Activated CD4-positive, alpha-beta T cell treated with anti-CD3 and anti-CD28 coated beads, Interleukin-2, amount 10 ng/mL, durations not matched to agents 24 days and 14 days (primary cell): ENCODE data around the gene RNF166. TPM values are rescaled to one million over a fixed set of nuclear protein-coding genes. Genes with fewer than 3 reads are reported as not detected.

Experiments
- DNase-seq: peaks from one replicate; pipeline ENCODE4 v3.0.0; 2022
- H3K27ac Mint-ChIP-seq: one replicate; pipeline ENCODE4 v1.8.0; 2022; ENCODE audit warnings: mild to moderate bottlenecking, mixed read lengths
- H3K27me3 Mint-ChIP-seq: one replicate; pipeline ENCODE4 v1.8.0; 2022; ENCODE audit warnings: mixed read lengths
- H3K36me3 Mint-ChIP-seq: one replicate; pipeline ENCODE4 v1.8.0; 2022; ENCODE audit warnings: low read depth, mild to moderate bottlenecking, mixed read lengths
- H3K4me1 Mint-ChIP-seq: one replicate; pipeline ENCODE4 v1.8.0; 2021; ENCODE audit warnings: mixed read lengths
- H3K4me3 Mint-ChIP-seq: one replicate; pipeline ENCODE4 v1.8.0; 2022; ENCODE audit warnings: mild to moderate bottlenecking, moderate library complexity, mixed read lengths
- H3K9me3 Mint-ChIP-seq: one replicate; pipeline ENCODE4 v1.8.0; 2021; ENCODE audit warnings: mixed read lengths
- intact Hi-C: fragments of 100-400 bp; cut with micrococcal nuclease; formaldehyde crosslinking; loops from one replicate; pipeline ENCODE4 v1.15.1; 2023
- total RNA-seq: library from RNA; stranded (reverse); gene quantifications from 2 replicates; pipeline ENCODE4 v1.2.3, GENCODE V29; 2022

The RNF166 gene
- total RNA-seq, 1 donor from 2014 or later: 47.3 TPM

- no peaks in the 10 kb centered on the region for H3K27me3 Mint-ChIP-seq
- H3K4me3 Mint-ChIP-seq: no peak overlapping the region
- no peaks in the 10 kb centered on the region for H3K4me1 Mint-ChIP-seq
- peaks cover 37% of the 10 kb centered on the region for H3K36me3 Mint-ChIP-seq
- no peak overlapping the region for H3K27ac Mint-ChIP-seq
- intact Hi-C loops: no loop called here
- DNase-seq: no peak
- H3K9me3 Mint-ChIP-seq: no peaks in the 10 kb centered on the region
Measured at GRCh38 chr16:88723911-88724310, 17.7 kb upstream of the RNF166 start.

DNA sequence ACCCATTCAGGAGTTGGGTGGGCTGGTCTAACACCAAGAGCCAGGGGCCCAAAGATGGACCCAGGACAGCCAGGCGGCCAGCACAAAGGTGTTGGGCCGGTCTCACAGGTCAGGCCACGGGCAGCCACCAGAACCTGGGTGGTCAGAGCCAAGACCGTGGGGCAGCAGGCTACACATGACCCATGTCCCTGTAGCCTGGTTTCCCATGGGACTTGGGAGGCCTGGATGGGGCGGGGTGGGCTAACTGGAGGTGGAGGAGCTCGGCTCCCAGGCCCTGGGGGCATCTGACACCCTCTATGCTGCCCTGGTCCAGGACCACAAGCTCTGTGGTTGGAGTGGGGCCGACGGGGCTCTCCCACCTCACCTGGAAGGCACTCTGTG is 17.3 kb upstream of the RNF166 start:
- intact Hi-C loops: no loop called here
- no peak for DNase-seq
- no peaks in the 10 kb centered on the region for H3K4me1 Mint-ChIP-seq
- H3K9me3 Mint-ChIP-seq: no peaks in the 10 kb centered on the region
- no peak overlapping the region for H3K4me3 Mint-ChIP-seq
- no peaks in the 10 kb centered on the region for H3K27me3 Mint-ChIP-seq
- H3K27ac Mint-ChIP-seq: no peak overlapping the region
- H3K36me3 Mint-ChIP-seq: peaks cover 40% of the 10 kb centered on the region

GRCh38 chr16:88722784-88723506 is 16.7 kb upstream of the RNF166 start:
- H3K27me3 Mint-ChIP-seq: no peaks in the 10 kb centered on the region
- H3K9me3 Mint-ChIP-seq: no peaks in the 10 kb centered on the region
- H3K27ac Mint-ChIP-seq: no peak overlapping the region
- no peak for DNase-seq
- H3K4me1 Mint-ChIP-seq: no peaks in the 10 kb centered on the region
- intact Hi-C loops: no loop called here
- no peak overlapping the region for H3K4me3 Mint-ChIP-seq
- H3K36me3 Mint-ChIP-seq: peaks cover 42% of the 10 kb centered on the region

GRCh38 chr16:88721815-88722755 is 15.9 kb upstream of the RNF166 start:
- intact Hi-C loops: no loop called here
- H3K4me3 Mint-ChIP-seq: no peak overlapping the region

DNA sequence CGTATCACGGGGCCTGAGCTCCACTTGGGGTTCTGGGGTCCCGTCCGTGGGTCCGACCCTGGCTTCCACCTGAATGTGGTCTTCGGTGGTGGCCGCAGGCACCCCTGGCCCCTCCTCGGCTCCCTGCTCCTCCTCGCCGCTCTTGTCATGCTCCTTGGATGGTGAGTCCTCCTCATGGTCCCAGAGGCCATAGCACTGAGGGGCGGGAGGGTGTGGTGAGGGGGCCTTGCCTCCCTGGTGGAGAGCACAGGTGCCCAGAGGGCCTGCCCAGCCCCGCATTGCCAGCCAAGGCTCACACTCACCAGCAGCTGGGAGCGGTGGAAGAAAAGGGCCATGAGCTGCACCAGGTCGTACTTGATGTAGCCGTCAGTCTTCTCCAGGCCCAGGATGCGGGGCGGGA is 15.0 kb upstream of the RNF166 start:
- H3K36me3 Mint-ChIP-seq: peaks cover 52% of the 10 kb centered on the region
- intact Hi-C loops: no loop called here

More at GRCh38 chr16:88721815-88722755, 15.9 kb upstream of the RNF166 start:
- no peaks in the 10 kb centered on the region for H3K4me1 Mint-ChIP-seq
- H3K36me3 Mint-ChIP-seq: peaks cover 48% of the 10 kb centered on the region
- no peak for DNase-seq
- H3K9me3 Mint-ChIP-seq: no peaks in the 10 kb centered on the region
- no peaks in the 10 kb centered on the region for H3K27me3 Mint-ChIP-seq
- H3K27ac Mint-ChIP-seq: no peak overlapping the region

DNA sequence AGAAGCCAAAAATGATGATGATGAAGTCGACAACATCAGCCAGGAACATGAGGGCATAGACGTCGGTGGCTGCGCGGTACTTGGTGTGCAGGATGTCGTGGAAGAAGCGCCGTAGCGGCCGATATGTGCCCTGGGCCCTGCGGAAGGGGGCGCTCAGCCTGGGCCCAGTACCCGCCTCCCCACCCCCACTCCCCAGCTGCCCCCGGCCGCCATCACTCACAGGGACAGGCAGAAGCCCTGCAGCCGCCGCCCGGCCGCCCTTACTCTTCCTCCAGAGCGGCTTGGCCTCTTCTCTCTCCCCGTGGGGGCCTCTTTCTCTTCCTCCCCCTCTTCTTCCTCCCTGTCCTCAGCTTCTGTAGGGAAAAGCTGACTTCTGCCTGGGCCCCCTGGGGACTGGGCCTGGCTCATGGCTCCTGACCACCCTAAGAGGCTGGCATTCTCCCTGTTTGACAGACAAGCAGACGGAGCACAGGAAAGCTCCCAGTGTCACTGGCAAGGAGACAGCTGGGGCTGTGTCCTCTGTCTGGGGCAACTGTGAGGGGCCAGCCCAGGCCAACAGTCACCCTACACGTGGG is 14.3 kb upstream of the RNF166 start:
- Mint-ChIP-seq H3K4me3 (no peak overlapping the region), H3K9me3 (no peaks in the 10 kb centered on the region), H3K4me1 (no peaks in the 10 kb centered on the region), H3K27ac (no peak overlapping the region), H3K36me3 (peaks cover 50% of the 10 kb centered on the region), H3K27me3 (no peaks in the 10 kb centered on the region)
- intact Hi-C loops: no loop called here
- no peak for DNase-seq

More for the DNA sequence above, 15.0 kb upstream of the RNF166 start:
- no peak overlapping the region for H3K4me3 Mint-ChIP-seq
- no peaks in the 10 kb centered on the region for H3K4me1 Mint-ChIP-seq
- H3K9me3 Mint-ChIP-seq: no peaks in the 10 kb centered on the region
- no peak overlapping the region for H3K27ac Mint-ChIP-seq
- DNase-seq: no peak
- H3K27me3 Mint-ChIP-seq: no peaks in the 10 kb centered on the region

DNA sequence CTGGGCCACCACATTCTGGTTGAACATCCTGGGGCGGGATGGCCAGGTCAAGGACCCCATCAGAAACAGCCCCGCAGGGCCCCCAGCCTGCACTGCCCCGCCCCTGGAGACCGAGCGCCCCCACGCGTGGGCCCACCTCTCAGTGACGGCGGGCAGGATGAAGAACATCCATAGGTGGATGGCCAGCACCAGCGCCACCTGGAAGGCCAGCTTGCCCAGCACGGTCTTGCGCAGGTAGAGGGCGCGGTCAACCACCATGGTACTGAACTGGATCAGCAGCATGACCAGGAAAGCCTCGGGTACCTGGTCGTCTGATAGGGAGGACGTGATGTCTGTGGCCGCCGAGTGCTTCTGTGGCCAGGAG is 13.7 kb upstream of the RNF166 start:
- no peaks in the 10 kb centered on the region for H3K9me3 Mint-ChIP-seq
- peaks cover 49% of the 10 kb centered on the region for H3K36me3 Mint-ChIP-seq
- H3K27me3 Mint-ChIP-seq: no peaks in the 10 kb centered on the region
- DNase-seq: no peak
- H3K4me3 Mint-ChIP-seq: no peak overlapping the region
- H3K4me1 Mint-ChIP-seq: no peaks in the 10 kb centered on the region
- no peak overlapping the region for H3K27ac Mint-ChIP-seq
- intact Hi-C loops: no loop called here

DNA sequence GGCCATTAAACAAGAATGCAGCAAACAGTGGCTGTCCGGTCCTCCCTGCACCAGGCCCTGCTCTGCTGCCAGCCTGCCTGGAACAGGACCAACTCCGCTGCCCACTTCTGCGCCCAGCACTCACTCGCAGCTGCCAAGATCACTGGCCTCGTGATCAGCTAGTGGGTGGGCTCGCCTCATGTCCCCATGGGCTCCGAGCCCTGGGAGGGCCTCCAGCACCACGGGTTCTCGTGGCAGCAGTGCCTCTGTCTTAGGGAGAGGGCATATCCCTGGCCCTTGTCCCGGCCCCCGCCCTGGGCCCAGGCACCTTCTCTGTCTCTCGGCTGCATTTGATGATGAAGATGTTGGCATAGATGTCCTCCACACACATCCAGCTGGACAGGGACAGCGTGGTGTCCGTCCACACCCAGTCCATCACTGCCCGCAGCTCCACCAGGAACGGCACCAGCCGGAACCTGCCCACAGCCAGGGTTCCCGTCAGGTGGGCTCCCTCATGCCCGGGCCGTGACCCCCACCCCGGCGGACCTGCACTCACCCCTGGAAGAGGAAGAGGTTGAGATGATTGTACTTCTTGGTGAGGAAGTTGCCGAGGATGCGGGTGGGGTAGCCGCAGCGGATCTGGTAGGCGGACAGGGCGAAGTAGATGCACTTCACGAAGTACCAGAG is 13.2 kb upstream of the RNF166 start:
- Mint-ChIP-seq H3K4me1 (no peaks in the 10 kb centered on the region), H3K4me3 (no peak overlapping the region), H3K36me3 (peaks cover 46% of the 10 kb centered on the region), H3K27me3 (no peaks in the 10 kb centered on the region), H3K9me3 (no peaks in the 10 kb centered on the region), H3K27ac (no peak overlapping the region)
- no peak for DNase-seq
- intact Hi-C loops: no loop called here

DNA sequence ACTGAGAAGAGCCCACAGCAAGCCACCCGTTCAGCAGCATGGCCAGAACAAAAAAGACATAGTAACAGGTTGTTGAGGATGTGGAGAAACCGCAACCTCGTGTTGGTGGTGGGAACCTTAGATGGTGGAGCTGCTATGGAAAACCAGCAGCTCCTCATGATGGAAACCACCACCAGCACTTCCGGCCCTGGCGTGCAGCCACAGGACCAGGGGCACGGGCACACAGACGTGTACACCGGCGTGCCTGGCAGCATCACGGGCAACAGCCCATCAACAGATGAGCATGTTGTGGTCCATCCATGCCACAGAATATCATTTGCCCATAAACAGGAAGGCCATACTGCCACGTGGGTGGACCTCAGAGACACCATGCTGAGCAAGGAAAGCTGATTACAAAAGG is 12.0 kb upstream of the RNF166 start:
- no peak overlapping the region for H3K4me3 Mint-ChIP-seq
- no peaks in the 10 kb centered on the region for H3K4me1 Mint-ChIP-seq
- H3K27ac Mint-ChIP-seq: peak overlapping the region; percentile 18
- H3K36me3 Mint-ChIP-seq: peaks cover 42% of the 10 kb centered on the region
- intact Hi-C loops: no loop called here
- no peak for DNase-seq
- no peaks in the 10 kb centered on the region for H3K9me3 Mint-ChIP-seq
- no peaks in the 10 kb centered on the region for H3K27me3 Mint-ChIP-seq

GRCh38 chr16:88716601-88717001 is 10.4 kb upstream of the RNF166 start:
- H3K36me3 Mint-ChIP-seq: peaks cover 39% of the 10 kb centered on the region
- H3K4me1 Mint-ChIP-seq: no peaks in the 10 kb centered on the region
- no peaks in the 10 kb centered on the region for H3K27me3 Mint-ChIP-seq
- no peak for DNase-seq
- H3K4me3 Mint-ChIP-seq: no peak overlapping the region
- no peak overlapping the region for H3K27ac Mint-ChIP-seq
- intact Hi-C loops: no loop called here
- no peaks in the 10 kb centered on the region for H3K9me3 Mint-ChIP-seq

GRCh38 chr16:88716201-88716600 is 10.0 kb upstream of the RNF166 start:
- Mint-ChIP-seq H3K36me3 (peaks cover 36% of the 10 kb centered on the region), H3K27me3 (no peaks in the 10 kb centered on the region), H3K4me1 (no peaks in the 10 kb centered on the region), H3K27ac (no peak overlapping the region), H3K4me3 (no peak overlapping the region), H3K9me3 (no peaks in the 10 kb centered on the region)
- no peak for DNase-seq
- intact Hi-C loops: no loop called here

- Mint-ChIP-seq H3K36me3 (peaks cover 34% of the 10 kb centered on the region), H3K9me3 (no peaks in the 10 kb centered on the region), H3K27ac (no peak overlapping the region), H3K4me1 (no peaks in the 10 kb centered on the region), H3K4me3 (no peak overlapping the region), H3K27me3 (no peaks in the 10 kb centered on the region)
- intact Hi-C loops: no loop called here
- DNase-seq: no peak
Measured at GRCh38 chr16:88715312-88716190, 9.3 kb upstream of the RNF166 start.
